DND-41 (cell line): ENCODE measurements around the gene GADL1.
A peak's percentile ranks its signal among the peaks of the same experiment; 100 is the strongest.

Experiments used
- ATAC-seq: fragments of 200-7000 bp; cut with Tn5 transposase; 3 replicates; pipeline ENCODE4 v1.9.1; 2021; ENCODE audit warnings: low read depth; ENCODE audit not compliant: insufficient read depth
- DNase-seq: peaks from one replicate; pipeline ENCODE4 v3.0.0-alpha.2; 2020
- H2AFZ ChIP-seq: 2 replicates; pipeline ENCODE4 v1.6.0; 2012; ENCODE audit warnings: low read depth, low read length
- H3K27ac ChIP-seq: 2 replicates; pipeline ENCODE4 v1.5.1; 2012; ENCODE audit warnings: low read length, inconsistent platforms
- H3K27me3 ChIP-seq: fragments of 200-600 bp; sonication (generic); 2 replicates; pipeline ENCODE4 v1.6.0; 2012; ENCODE audit warnings: low read length, mild to moderate bottlenecking, inconsistent platforms; ENCODE audit not compliant: insufficient read depth, poor library complexity
- H3K36me3 ChIP-seq: 2 replicates; pipeline ENCODE4 v1.5.1; 2012; ENCODE audit warnings: low read length, inconsistent platforms; ENCODE audit not compliant: insufficient read depth
- H3K4me1 ChIP-seq: 2 replicates; pipeline ENCODE4 v1.5.1; 2012; ENCODE audit warnings: mild to moderate bottlenecking, low read length; ENCODE audit not compliant: insufficient read depth
- H3K4me2 ChIP-seq: 2 replicates; pipeline ENCODE4 v1.6.0; 2012; ENCODE audit warnings: mild to moderate bottlenecking, moderate library complexity, low read length, inconsistent platforms; ENCODE audit not compliant: insufficient read depth
- H3K4me3 ChIP-seq, 2 experiments: fragments of 200-600 bp in 1 of 2; shearing (Covaris generic) in 1 of 2; 2 replicates each; pipeline ENCODE4 v1.5.1; 2012 to 2016; ENCODE audit warnings: inconsistent platforms in 2 of 2, low read length in 2 of 2, mild to moderate bottlenecking in 2 of 2, low read depth in 1 of 2, moderate library complexity in 1 of 2
- H3K79me2 ChIP-seq: 2 replicates; pipeline ENCODE4 v1.6.0; 2012; ENCODE audit warnings: low read length, inconsistent platforms; ENCODE audit not compliant: insufficient read depth
- H3K9ac ChIP-seq: 2 replicates; pipeline ENCODE4 v1.6.0; 2012; ENCODE audit warnings: low read depth, mild to moderate bottlenecking, inconsistent platforms, low read length, moderate library complexity
- H3K9me3 ChIP-seq: 2 replicates; pipeline ENCODE4 v1.5.1; 2012; ENCODE audit warnings: low read length, moderate library complexity, mild to moderate bottlenecking, inconsistent platforms; ENCODE audit not compliant: insufficient read depth, severe bottlenecking
- H4K20me1 ChIP-seq: 2 replicates; pipeline ENCODE4 v1.6.0; 2012; ENCODE audit warnings: low read length; ENCODE audit not compliant: insufficient read depth
- CTCF ChIP-seq: IDR thresholded peaks from 2 replicates; pipeline ENCODE4 v1.5.1; 2012; ENCODE audit warnings: borderline replicate concordance, low read length, moderate library complexity, mild to moderate bottlenecking; ENCODE audit not compliant: poor library complexity, severe bottlenecking; ENCODE audit errors: extremely low read depth
- EZH2 ChIP-seq: IDR thresholded peaks from 3 replicates; pipeline ENCODE4 v1.6.1; 2012; ENCODE audit warnings: borderline replicate concordance, low read depth, mild to moderate bottlenecking, moderate library complexity, low read length, inconsistent platforms; ENCODE audit not compliant: severe bottlenecking

GADL1 gene

GRCh38 chr3:30729512-30729911 lies 164.9 kb downstream of the GADL1 start:
- no peaks in the 10 kb centered on the region for H3K9me3 ChIP-seq
- ATAC-seq (peak; percentile 71), DNase-seq (no peak)
- TF ChIP-seq CTCF (no peak), EZH2 (no peak)
- H3K27me3 ChIP-seq: no peaks in the 10 kb centered on the region
- H4K20me1 ChIP-seq: no peaks in the 10 kb centered on the region
- no peaks in the 10 kb centered on the region for H3K4me1 ChIP-seq
- no peak overlapping the region for H3K9ac ChIP-seq
- no peak overlapping the region for H3K27ac ChIP-seq
- H2AFZ ChIP-seq: no peak overlapping the region
- H3K79me2 ChIP-seq: no peaks in the 10 kb centered on the region
- H3K4me2 ChIP-seq: no peak overlapping the region
- H3K36me3 ChIP-seq: no peaks in the 10 kb centered on the region
- no peak overlapping the region for H3K4me3 ChIP-seq

- H3K9ac ChIP-seq: no peak overlapping the region
- DNase-seq (no peak), ATAC-seq (no peak)
- H3K4me2 ChIP-seq: no peak overlapping the region
- no peak overlapping the region for H3K27ac ChIP-seq
- H3K79me2 ChIP-seq: no peaks in the 10 kb centered on the region
- H2AFZ ChIP-seq: no peak overlapping the region
- H3K4me3 ChIP-seq: no peak overlapping the region
- H3K36me3 ChIP-seq: no peaks in the 10 kb centered on the region
- H3K27me3 ChIP-seq: no peaks in the 10 kb centered on the region
- H3K9me3 ChIP-seq: no peaks in the 10 kb centered on the region
- TF ChIP-seq CTCF (no peak), EZH2 (no peak)
- H3K4me1 ChIP-seq: no peaks in the 10 kb centered on the region
- H4K20me1 ChIP-seq: no peaks in the 10 kb centered on the region
Measured at GRCh38 chr3:30728143-30728542, 166.3 kb downstream of the GADL1 start.

GRCh38 chr3:30724863-30725262 lies 169.6 kb downstream of the GADL1 start:
- no peaks in the 10 kb centered on the region for H3K79me2 ChIP-seq
- H3K9ac ChIP-seq: no peak overlapping the region
- TF ChIP-seq CTCF: no peak
- no peak for TF ChIP-seq EZH2
- ATAC-seq (no peak), DNase-seq (no peak)
- no peaks in the 10 kb centered on the region for H3K27me3 ChIP-seq
- no peaks in the 10 kb centered on the region for H3K4me1 ChIP-seq
- H3K9me3 ChIP-seq: no peaks in the 10 kb centered on the region
- H3K36me3 ChIP-seq: no peaks in the 10 kb centered on the region
- no peak overlapping the region for H3K4me2 ChIP-seq
- no peak overlapping the region for H3K4me3 ChIP-seq
- no peak overlapping the region for H3K27ac ChIP-seq
- no peak overlapping the region for H2AFZ ChIP-seq
- no peaks in the 10 kb centered on the region for H4K20me1 ChIP-seq

GRCh38 chr3:30723211-30723610 lies 171.2 kb downstream of the GADL1 start:
- DNase-seq: no peak
- no peak for ATAC-seq
- H3K36me3 ChIP-seq: no peaks in the 10 kb centered on the region
- H3K27ac ChIP-seq: no peak overlapping the region
- H3K9me3 ChIP-seq: no peaks in the 10 kb centered on the region
- H2AFZ ChIP-seq: no peak overlapping the region
- TF ChIP-seq EZH2 (no peak), CTCF (no peak)
- no peaks in the 10 kb centered on the region for H3K4me1 ChIP-seq
- H3K79me2 ChIP-seq: no peaks in the 10 kb centered on the region
- no peak overlapping the region for H3K4me3 ChIP-seq
- H3K9ac ChIP-seq: no peak overlapping the region
- H3K27me3 ChIP-seq: no peaks in the 10 kb centered on the region
- H3K4me2 ChIP-seq: no peak overlapping the region
- no peaks in the 10 kb centered on the region for H4K20me1 ChIP-seq
